Right lobe of liver (tissue), 6 donors: ENCODE measurements around the gene VAPB. TPM values are rescaled to one million over a fixed set of nuclear protein-coding genes. Genes with fewer than 3 reads are reported as not detected.

Source experiments
- ATAC-seq, 4 donors: fragments of 200-7000 bp; cut with Tn5 transposase; one replicate each; pipeline ENCODE4 v1.9.1; 2020; ENCODE audit warnings: mild to moderate bottlenecking in 4 of 4, moderate library complexity in 4 of 4
- DNase-seq, 3 donors: peaks; one replicate each; pipeline ENCODE4 v3.0.0-alpha.2; 2020
- H3K27ac ChIP-seq, 3 donors: fragments of 200-600 bp; one replicate each; pipeline ENCODE4 v1.8.0; 2022
- H3K27me3 ChIP-seq, 2 donors: fragments of 200-600 bp; one replicate each; pipeline ENCODE4 v1.8.0; 2022
- H3K36me3 ChIP-seq, 4 donors: fragments of 200-600 bp; sonication (generic) in 1 of 4; one replicate each; pipeline versions ENCODE4 v1.5.1 to v1.8.0; 2017 to 2022; ENCODE audit warnings: control low read depth in 1 of 4
- H3K4me1 ChIP-seq, 4 donors: fragments of 200-600 bp; sonication (generic) in 1 of 4; one replicate each; pipeline versions ENCODE4 v1.5.1 to v1.8.0; 2017 to 2022; ENCODE audit warnings: control low read depth in 1 of 4
- H3K4me3 ChIP-seq, 3 donors: fragments of 200-600 bp; one replicate each; pipeline ENCODE4 v1.8.0; 2022
- H3K9me3 ChIP-seq, 4 donors: fragments of 200-600 bp; sonication (generic) in 1 of 4; one replicate each; pipeline versions ENCODE4 v1.5.1 to v1.8.0; 2017 to 2022; ENCODE audit warnings: control low read depth in 1 of 4
- POLR2A ChIP-seq: fragments of 450-650 bp; IDR thresholded peaks from one replicate; pipeline ENCODE4 v1.6.1; 2017; ENCODE audit warnings: antibody characterized with exemption, mild to moderate bottlenecking
- WGBS: methylation state at CpG from one replicate; pipeline ENCODE4 v1.1.6; 2018; ENCODE audit warnings: low coverage, low lambda C conversion rate; ENCODE audit not compliant: insufficient coverage; ENCODE audit errors: missing lambda C conversion rate; 5-methylcytosine and 5-hydroxymethylcytosine counted together
- intact Hi-C, 2 donors: fragments of 100-400 bp; cut with DNase I; formaldehyde crosslinking; loops; one replicate each; pipeline versions ENCODE4 v1.11.2 to v1.14.1; 2022
- total RNA-seq, 6 experiments: library from RNA; depleted of rRNA in 2 of 6; stranded (reverse); fragments of >200 nt in 2 of 6; fragmentation: NEBNext Ultra II Directional in 3 of 6; extraction: Animal tissue kit (Norgen Biotek cat#: 25700) in 3 of 6; gene quantifications; one replicate each; pipeline versions ENCODE4 v1.1.0 to v1.2.4, GENCODE V29; 2016 to 2023
- TF ChIP-seq, protein P1 (sequence below), 4 donors: fragments of 200-600 bp in 3 of 4; fragments of 450-650 bp in 1 of 4; IDR thresholded peaks; one replicate each; pipeline versions ENCODE4 v1.5.1 to v1.8.0; 2016 to 2022; ENCODE audit warnings: antibody characterized with exemption in 4 of 4, mild to moderate bottlenecking in 2 of 4
- donor health status: DM: no; HTN: yes; CAD: no.
- donor health status: DM: no; HTN: no; CAD: no.
- donor health status: DM: no; HTN: no; CAD: no.
- donor health status: DM: no; HTN: yes; CAD: no.
- donor health status: DM: no; HTN: yes; CAD: no.

VAPB gene
- total RNA-seq, 6 experiments from 2014 or later: 17.5 to 42.9 (median 31.4) TPM

- no peak overlapping the region for H3K4me3 ChIP-seq
- intact Hi-C loops: no loop called here
- 77% methylated on average over 13 of the region's 28 CpGs for WGBS
- H3K36me3 ChIP-seq: no peaks in the 10 kb centered on the region
- no peaks in the 10 kb centered on the region for H3K27me3 ChIP-seq
- no peaks in the 10 kb centered on the region for H3K4me1 ChIP-seq
- no peak for TF ChIP-seq POLR2A
- TF ChIP-seq, protein P1, sequence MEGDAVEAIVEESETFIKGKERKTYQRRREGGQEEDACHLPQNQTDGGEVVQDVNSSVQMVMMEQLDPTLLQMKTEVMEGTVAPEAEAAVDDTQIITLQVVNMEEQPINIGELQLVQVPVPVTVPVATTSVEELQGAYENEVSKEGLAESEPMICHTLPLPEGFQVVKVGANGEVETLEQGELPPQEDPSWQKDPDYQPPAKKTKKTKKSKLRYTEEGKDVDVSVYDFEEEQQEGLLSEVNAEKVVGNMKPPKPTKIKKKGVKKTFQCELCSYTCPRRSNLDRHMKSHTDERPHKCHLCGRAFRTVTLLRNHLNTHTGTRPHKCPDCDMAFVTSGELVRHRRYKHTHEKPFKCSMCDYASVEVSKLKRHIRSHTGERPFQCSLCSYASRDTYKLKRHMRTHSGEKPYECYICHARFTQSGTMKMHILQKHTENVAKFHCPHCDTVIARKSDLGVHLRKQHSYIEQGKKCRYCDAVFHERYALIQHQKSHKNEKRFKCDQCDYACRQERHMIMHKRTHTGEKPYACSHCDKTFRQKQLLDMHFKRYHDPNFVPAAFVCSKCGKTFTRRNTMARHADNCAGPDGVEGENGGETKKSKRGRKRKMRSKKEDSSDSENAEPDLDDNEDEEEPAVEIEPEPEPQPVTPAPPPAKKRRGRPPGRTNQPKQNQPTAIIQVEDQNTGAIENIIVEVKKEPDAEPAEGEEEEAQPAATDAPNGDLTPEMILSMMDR (IDR thresholded peaks at IDR 0.05): no peak
- no peak overlapping the region for H3K27ac ChIP-seq
- ATAC-seq (peak in 1 of 4 donors; percentile 7), DNase-seq (no peak)
- no peaks in the 10 kb centered on the region for H3K9me3 ChIP-seq
Observed at GRCh38 chr20:58467572-58468527, 78.8 kb downstream of the VAPB start.

DNA sequence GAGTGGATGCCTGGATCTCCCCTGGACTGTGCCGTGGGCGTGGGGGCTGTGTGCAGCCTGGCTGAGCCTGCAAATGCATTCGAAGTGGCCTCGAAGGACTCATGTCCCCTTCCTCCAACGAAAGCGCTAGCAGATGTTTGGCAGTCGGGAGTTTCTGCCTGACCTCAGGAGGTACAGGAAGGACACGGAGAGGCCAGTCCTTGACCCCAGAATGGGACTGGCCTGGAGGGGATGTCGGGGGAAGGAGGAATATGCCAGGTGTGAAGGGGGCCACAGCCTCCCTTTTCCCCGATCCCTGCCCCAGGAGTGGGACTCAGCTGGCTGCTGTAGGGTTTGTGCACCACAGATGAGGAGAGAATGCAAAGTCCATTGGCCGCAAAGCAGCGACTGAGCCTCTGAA is 80.6 kb downstream of the VAPB start:
- Histone ChIP-seq H3K36me3 (no peaks in the 10 kb centered on the region), H3K4me3 (no peak overlapping the region), H3K27me3 (no peaks in the 10 kb centered on the region), H3K4me1 (no peaks in the 10 kb centered on the region), H3K27ac (no peak overlapping the region), H3K9me3 (no peaks in the 10 kb centered on the region)
- ATAC-seq (no peak), DNase-seq (no peak)
- intact Hi-C loops: loop anchor here in 1 of 2 donors (10.0 kb wide), 1 partner anchor 385 kb away; the partner anchor contains the start of genes GNAS and GNAS-AS1
- TF ChIP-seq, protein P1 (IDR thresholded peaks at IDR 0.05): no peak
- no peak for TF ChIP-seq POLR2A
- 40% methylated on average over 1 of the region's 12 CpGs for WGBS

DNA sequence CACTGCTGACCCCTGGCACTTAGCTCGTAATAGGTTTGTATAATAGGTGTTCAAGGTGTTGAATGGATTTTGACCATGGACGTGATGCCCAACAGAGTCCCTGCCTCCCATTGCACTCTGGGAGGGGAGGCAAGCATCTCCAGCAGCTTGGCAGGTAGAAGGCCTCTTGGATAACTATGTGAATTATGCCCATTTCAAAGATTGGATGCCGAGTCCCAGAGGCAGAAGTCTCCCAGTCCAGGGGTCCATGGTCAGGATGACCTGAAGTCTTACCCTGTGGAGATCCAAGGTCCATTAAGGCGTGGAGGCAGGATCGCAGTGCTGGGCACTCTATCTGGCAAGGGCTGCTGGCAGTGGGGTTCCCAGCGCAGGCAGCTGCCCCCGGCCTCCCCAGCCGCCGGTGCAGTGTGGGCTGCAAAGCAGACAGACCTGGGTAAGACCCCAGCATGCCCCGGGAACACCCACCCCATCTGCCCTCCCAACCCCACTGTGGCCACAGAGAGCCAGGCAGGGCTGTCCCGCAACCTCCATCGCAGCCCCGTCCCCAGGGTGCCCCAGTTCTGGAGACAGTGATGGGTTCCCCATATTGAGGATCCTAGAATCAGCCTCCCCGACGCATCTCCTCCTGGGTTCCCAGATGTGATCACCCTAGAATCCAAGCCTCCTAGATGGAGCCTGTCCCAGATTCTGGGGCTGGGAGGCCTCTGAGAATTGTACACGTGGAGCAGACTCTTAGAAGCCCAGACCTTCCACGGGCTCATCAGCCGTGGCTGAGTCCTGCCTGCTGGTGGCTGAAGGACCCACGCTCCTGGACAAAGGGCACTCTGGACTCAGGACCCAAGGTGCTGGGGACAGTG is 81.5 kb downstream of the VAPB start:
- ATAC-seq (no peak), DNase-seq (no peak)
- Histone ChIP-seq H3K4me3 (no peak overlapping the region), H3K27ac (no peak overlapping the region), H3K36me3 (no peaks in the 10 kb centered on the region), H3K27me3 (no peaks in the 10 kb centered on the region), H3K4me1 (no peaks in the 10 kb centered on the region), H3K9me3 (no peaks in the 10 kb centered on the region)
- intact Hi-C loops: loop anchor here in 1 of 2 donors (10.0 kb wide), 1 partner anchor 384 kb away; the partner anchor contains the start of genes GNAS and GNAS-AS1
- 86% methylated on average over 2 of the region's 19 CpGs for WGBS
- TF ChIP-seq, protein P1 (IDR thresholded peaks at IDR 0.05): no peak
- no peak for TF ChIP-seq POLR2A
